Heart right ventricle (tissue), 16 donors: ENCODE measurements around the gene ASB10. TPM values are rescaled to one million over a fixed set of nuclear protein-coding genes. Genes with fewer than 3 reads are reported as not detected.
A peak's percentile ranks its signal among the peaks of the same experiment; 100 is the strongest.

ENCODE experiments used
- ATAC-seq, 8 donors: fragments of 200-7000 bp; cut with Tn5 transposase; one replicate each; pipeline ENCODE4 v1.9.1; 2020; ENCODE audit warnings: mild to moderate bottlenecking in 8 of 8, moderate library complexity in 8 of 8, moderate number of reproducible peaks in 1 of 8
- DNase-seq, 2 donors: peaks; one replicate each; pipeline ENCODE4 v3.0.0-alpha.2; 2020
- H3K27ac ChIP-seq, 10 donors: fragments of 200-600 bp; sonication (generic) in 2 of 10; one replicate each; pipeline versions ENCODE4 v1.5.0 to v1.8.0; 2020 to 2022; ENCODE audit warnings: mild to moderate bottlenecking in 3 of 10
- H3K27me3 ChIP-seq, 7 donors: fragments of 200-600 bp; one replicate each; pipeline ENCODE4 v1.8.0; 2021 to 2022; ENCODE audit warnings: mild to moderate bottlenecking in 2 of 7
- H3K36me3 ChIP-seq, 9 donors: fragments of 200-600 bp; sonication (generic) in 1 of 9; one replicate each; pipeline versions ENCODE4 v1.5.0 to v1.8.0; 2020 to 2022; ENCODE audit warnings: mild to moderate bottlenecking in 2 of 9
- H3K4me1 ChIP-seq, 9 donors: fragments of 200-600 bp; sonication (generic) in 1 of 9; one replicate each; pipeline versions ENCODE4 v1.5.0 to v1.8.0; 2020 to 2022; ENCODE audit warnings: mild to moderate bottlenecking in 4 of 9
- H3K4me3 ChIP-seq, 10 donors: fragments of 200-600 bp; sonication (generic) in 2 of 10; one replicate each; pipeline versions ENCODE4 v1.5.0 to v1.8.0; 2020 to 2022; ENCODE audit warnings: mild to moderate bottlenecking in 7 of 10, moderate library complexity in 2 of 10
- H3K9me3 ChIP-seq, 11 donors: fragments of 200-600 bp in 10 of 11; sonication (generic) in 2 of 11; one replicate each; pipeline versions ENCODE4 v1.5.0 to v1.8.0; 2013 to 2022; ENCODE audit warnings: mild to moderate bottlenecking in 2 of 11, control low read depth in 1 of 11, moderate library complexity in 1 of 11
- WGBS, 2 donors: extraction: QIAGEN DNeasy Blood & Tissue Kit; methylation state at CpG; one replicate each; pipeline ENCODE4 v1.1.7; 2013; ENCODE audit warnings: inconsistent platforms in 1 of 2; 5-methylcytosine and 5-hydroxymethylcytosine counted together
- intact Hi-C, 10 donors: fragments of 100-400 bp; cut with DNase I; formaldehyde crosslinking; loops; one replicate each; pipeline versions ENCODE4 v1.11.1 to v1.14.2; 2022
- polyA plus RNA-seq, 2 donors: library from polyadenylated mRNA; stranded (reverse); fragments of 200-250 nt; gene quantifications; one replicate each; pipeline ENCODE4 v1.2.3, GENCODE V29; 2013
- total RNA-seq, 10 donors: library from RNA; stranded (reverse); fragmentation: NEBNext Ultra II Directional in 3 of 10; extraction: Animal tissue kit (Norgen Biotek cat#: 25700) in 3 of 10; gene quantifications; one replicate each; pipeline versions ENCODE4 v1.2.1 to v1.2.4, GENCODE V29; 2021 to 2023
- TF ChIP-seq, protein P1 (sequence below), 9 donors: fragments of 200-600 bp; sonication (generic) in 2 of 9; IDR thresholded peaks; one replicate each; pipeline versions ENCODE4 v1.5.0 to v1.8.0; 2021 to 2022; ENCODE audit warnings: antibody characterized with exemption in 9 of 9, mild to moderate bottlenecking in 5 of 9, moderate library complexity in 1 of 9
- donor health status: Arrhythmogenic right ventricular cardiomyopathy.
- donor health status: ischemic (EF 13 %, LVEDD 7.1; RV severe dilation, severe dysfunction).
- donor health status: healthy with polysubstance abuse.
- donor health status: DM: no; HTN: yes; CAD: no.
- donor health status: DM: no; HTN: no; CAD: no.
- donor health status: ischemic (EF 25% LVEDD 6.9; RV normal size, moderate dysfunction).
- donor health status: ischemic (EF 25% LVEDD 5.7; RV mildly dilated, moderate dysfunction).
- donor health status: healthy.
- donor health status: DM: yes; HTN: yes; CAD: no.
- donor health status: Ischemic cardiomyopathy.
- donor health status: ischemic (EF 35%, LVEDD 5.7; RV mildly dilated, moderate dysfunction).
- donor health status: nonischemic (EF 11% LVEDD 7.7; RV severe dilation, severe dysfunction).
- donor health status: DM: yes; HTN: yes; CAD: no.
- donor health status: PGD.
- donor health status: ischemic (EF 29% LVEDD 5.4; RV normal size, mild dysfunction).
- donor health status: nonischemic (EF 23%, LVEDD 6.1; RV moderate dilation, normal function).

The ASB10 gene
- total and polyA plus RNA-seq, 12 donors, result 7.2 to 63.4 (median 29.1) TPM

DNA sequence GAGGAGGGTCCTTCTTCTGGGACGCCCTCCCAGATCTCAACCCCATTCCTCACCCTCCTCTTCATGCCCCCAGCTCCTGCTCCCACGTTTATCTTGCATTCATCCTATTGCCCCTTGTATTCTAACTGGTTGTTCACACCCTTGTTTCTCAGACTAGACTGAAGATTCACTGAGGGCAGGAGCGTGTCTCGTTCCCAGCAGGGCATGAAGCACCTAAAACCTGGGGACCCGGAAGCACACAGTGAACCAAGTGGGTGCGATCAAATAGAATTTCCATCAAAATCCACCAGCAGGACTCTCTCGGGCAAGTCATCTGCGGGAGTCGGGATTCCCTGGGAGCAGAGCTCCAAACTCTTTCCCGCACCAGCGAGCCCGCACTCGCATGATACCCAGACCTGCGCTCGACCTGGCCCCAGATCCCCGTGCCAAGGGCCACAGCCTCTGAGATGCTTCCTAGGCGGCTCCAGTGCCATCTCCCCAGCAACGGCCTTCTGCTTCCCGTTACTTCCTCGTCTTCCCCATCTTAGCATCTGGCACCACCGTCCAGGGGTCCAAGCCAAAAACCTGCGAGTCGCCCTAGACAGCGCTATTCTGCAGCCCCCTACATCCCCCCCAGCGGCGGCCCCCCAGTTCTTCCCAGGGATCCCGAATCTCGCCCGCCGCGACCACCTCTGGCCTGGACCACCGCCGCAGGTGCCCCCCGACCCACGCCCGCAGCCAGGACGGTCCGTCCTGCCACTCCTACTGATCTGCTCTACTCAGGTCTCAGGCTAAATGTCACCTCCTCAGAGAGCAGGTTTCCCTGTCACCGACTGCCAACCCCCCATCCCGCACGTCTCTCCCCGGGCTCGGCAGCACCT lies 13.4 kb downstream of the ASB10 start:
- DNase-seq (no peak), ATAC-seq (peak in 1 of 8 donors; percentile 18)
- 85 to 88% methylated on average over 43 of the region's 43 CpGs for WGBS, 2 donors
- Histone ChIP-seq H3K9me3 (no peaks in the 10 kb centered on the region), H3K27me3 (peaks cover 0 to 67% (median 37%) of the 10 kb centered on the region in 7 donors), H3K27ac (no peak overlapping the region), H3K36me3 (no peaks in the 10 kb centered on the region), H3K4me3 (no peak overlapping the region), H3K4me1 (peaks cover 0 to 12% (median 0%) of the 10 kb centered on the region in 9 donors)
- TF ChIP-seq, protein P1, sequence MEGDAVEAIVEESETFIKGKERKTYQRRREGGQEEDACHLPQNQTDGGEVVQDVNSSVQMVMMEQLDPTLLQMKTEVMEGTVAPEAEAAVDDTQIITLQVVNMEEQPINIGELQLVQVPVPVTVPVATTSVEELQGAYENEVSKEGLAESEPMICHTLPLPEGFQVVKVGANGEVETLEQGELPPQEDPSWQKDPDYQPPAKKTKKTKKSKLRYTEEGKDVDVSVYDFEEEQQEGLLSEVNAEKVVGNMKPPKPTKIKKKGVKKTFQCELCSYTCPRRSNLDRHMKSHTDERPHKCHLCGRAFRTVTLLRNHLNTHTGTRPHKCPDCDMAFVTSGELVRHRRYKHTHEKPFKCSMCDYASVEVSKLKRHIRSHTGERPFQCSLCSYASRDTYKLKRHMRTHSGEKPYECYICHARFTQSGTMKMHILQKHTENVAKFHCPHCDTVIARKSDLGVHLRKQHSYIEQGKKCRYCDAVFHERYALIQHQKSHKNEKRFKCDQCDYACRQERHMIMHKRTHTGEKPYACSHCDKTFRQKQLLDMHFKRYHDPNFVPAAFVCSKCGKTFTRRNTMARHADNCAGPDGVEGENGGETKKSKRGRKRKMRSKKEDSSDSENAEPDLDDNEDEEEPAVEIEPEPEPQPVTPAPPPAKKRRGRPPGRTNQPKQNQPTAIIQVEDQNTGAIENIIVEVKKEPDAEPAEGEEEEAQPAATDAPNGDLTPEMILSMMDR (IDR thresholded peaks at IDR 0.05), result no peak
- intact Hi-C loops, result loop anchor here in 9 of 10 donors (2.0 to 10.0 kb wide), 6 partner anchors 46 to 131 kb away; no protein-coding TSS in a partner anchor

DNA sequence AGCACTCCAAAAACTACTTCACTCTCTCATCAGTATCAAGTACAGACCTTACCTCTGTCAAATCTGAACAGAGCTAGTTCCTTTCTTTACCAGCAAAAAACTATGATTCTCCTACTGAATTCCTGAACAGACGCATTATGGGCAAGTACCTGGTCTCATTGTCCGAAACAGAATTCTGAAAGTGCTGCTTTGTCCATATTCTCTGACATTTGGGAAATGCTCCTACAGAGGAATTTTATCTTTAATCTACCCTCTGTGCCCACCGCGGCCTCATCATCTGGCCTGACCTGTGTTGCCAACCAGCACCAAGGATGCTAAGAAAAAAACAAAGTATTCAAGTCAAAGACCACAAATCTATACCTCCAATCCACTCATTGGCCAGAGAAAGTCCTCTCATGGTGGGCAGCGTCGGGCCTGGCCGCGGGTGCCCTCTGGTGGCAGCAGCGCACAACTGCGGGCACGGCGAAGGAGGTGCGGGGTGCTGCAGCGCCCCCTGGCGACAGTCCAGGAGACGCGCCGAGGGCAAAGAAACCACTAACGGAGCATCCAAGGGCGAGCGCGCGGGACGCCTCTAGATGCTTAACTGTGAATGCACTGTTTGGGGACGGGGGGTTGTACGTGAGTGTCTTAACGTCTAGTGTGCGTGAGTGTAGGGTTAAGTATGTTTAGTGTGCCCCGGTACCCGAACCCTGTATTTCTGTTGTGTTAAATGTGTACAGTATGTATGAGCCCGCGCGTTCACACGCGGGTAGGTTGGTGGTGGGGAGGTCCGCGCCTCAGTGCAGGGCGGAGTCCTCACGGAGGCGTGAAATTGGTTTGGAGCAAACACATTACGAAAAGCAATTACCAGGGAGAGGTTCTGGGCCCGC lies 14.5 kb downstream of the ASB10 start:
- H3K36me3 ChIP-seq, result no peaks in the 10 kb centered on the region
- peaks cover 0 to 21% (median 4%) of the 10 kb centered on the region in 9 donors for H3K4me1 ChIP-seq
- no peaks in the 10 kb centered on the region for H3K9me3 ChIP-seq
- H3K27me3 ChIP-seq, result peaks cover 4 to 78% (median 47%) of the 10 kb centered on the region in 7 donors
- 23% methylated on average over 42 of the region's 42 CpGs for WGBS, 2 donors
- TF ChIP-seq, protein P1 (IDR thresholded peaks at IDR 0.05), result peak; percentile 100
- H3K4me3 ChIP-seq, result no peak overlapping the region
- intact Hi-C loops, result loop anchor here in 9 of 10 donors (1.0 to 10.0 kb wide), 8 partner anchors 45 to 132 kb away; no protein-coding TSS in a partner anchor
- DNase-seq, result peak; percentile 62 to 82
- peak; percentile 59 to 79 (median 71) for ATAC-seq
- H3K27ac ChIP-seq, result no peak overlapping the region

DNA sequence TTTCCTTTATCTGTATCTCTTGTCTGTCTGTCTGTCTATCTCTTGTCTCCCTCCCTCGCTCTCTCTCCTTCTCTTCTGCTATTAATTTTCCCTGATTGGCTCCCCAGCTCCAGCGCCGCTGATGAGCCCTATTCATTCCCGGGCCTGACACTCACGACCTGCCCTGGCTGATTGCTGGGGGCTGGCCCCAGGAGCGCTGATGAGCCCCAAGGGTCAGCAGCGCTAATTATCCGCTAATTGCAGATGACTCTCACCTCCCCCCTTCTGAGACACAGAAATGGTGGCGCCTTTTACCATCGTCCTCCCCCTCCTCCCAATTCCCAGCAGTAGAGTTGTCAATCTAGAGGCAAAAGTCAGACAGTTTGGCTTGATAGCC lies 18.3 kb downstream of the ASB10 start:
- H3K4me1 ChIP-seq, result peaks cover 4 to 31% (median 11%) of the 10 kb centered on the region in 9 donors
- ATAC-seq (no peak), DNase-seq (no peak)
- 42 to 61% methylated on average over 10 of the region's 10 CpGs for WGBS, 2 donors
- no peaks in the 10 kb centered on the region for H3K36me3 ChIP-seq
- no peak overlapping the region for H3K27ac ChIP-seq
- peaks cover 4 to 95% (median 52%) of the 10 kb centered on the region in 7 donors for H3K27me3 ChIP-seq
- H3K9me3 ChIP-seq, result no peaks in the 10 kb centered on the region
- TF ChIP-seq, protein P1 (IDR thresholded peaks at IDR 0.05), result no peak
- intact Hi-C loops, result loop anchor here in 1 of 10 donors (5.0 kb wide), 1 partner anchor 134 kb away; no protein-coding TSS in a partner anchor
- H3K4me3 ChIP-seq, result no peak overlapping the region
